ENCODE results near the gene CEPT1.

Gene CEPT1

GRCh38 chr1:111221276-111221632 is 81.2 kb downstream of the CEPT1 start:
- ATAC-seq (ENCODE audit: insufficient read depth, low read depth) (no peak), DNase-seq (no peak)
- H3K27ac ChIP-seq (ENCODE audit: low read length) = peak overlapping the region; percentile 97
- H3K4me3 ChIP-seq (ENCODE audit: low read depth in 1 of 2, low read length in 2 of 2) = peak overlapping the region in 1 of 2 experiments; percentile 47; a peak in 2 of 4 replicates
- no peaks in the 10 kb centered on the region for H4K20me1 ChIP-seq (ENCODE audit: insufficient read depth, low read length)
- no peaks in the 10 kb centered on the region for H3K36me3 ChIP-seq (ENCODE audit: insufficient read depth, low read length)
- no peak overlapping the region for H2AFZ ChIP-seq (ENCODE audit: low read depth, low read length)
- H3K4me2 ChIP-seq (ENCODE audit: insufficient read depth, low read length) = peak overlapping the region; percentile 61
- H3K9ac ChIP-seq (ENCODE audit: low read depth, low read length) = peak overlapping the region; percentile 67
- H3K79me2 ChIP-seq (ENCODE audit: insufficient read depth, low read length) = peaks cover 56% of the 10 kb centered on the region
- H3K4me1 ChIP-seq (ENCODE audit: insufficient read depth, low read length) = peaks cover 99% of the 10 kb centered on the region
- H3K27me3 ChIP-seq (ENCODE audit: insufficient read depth, low read length, poor library complexity) = no peaks in the 10 kb centered on the region
- no peak for TF ChIP-seq CTCF (IDR thresholded peaks at IDR 0.05; ENCODE audit: borderline replicate concordance, extremely low read depth, low read length, poor library complexity, severe bottlenecking)
- TF ChIP-seq EZH2 (IDR thresholded peaks at IDR 0.05; ENCODE audit: borderline replicate concordance, low read depth, low read length, severe bottlenecking) = no peak
- H3K9me3 ChIP-seq (ENCODE audit: insufficient read depth, low read length, severe bottlenecking) = no peaks in the 10 kb centered on the region

GRCh38 chr1:111221633-111222291 is 81.7 kb downstream of the CEPT1 start:
- no peaks in the 10 kb centered on the region for H3K36me3 ChIP-seq (ENCODE audit: insufficient read depth, low read length)
- H4K20me1 ChIP-seq (ENCODE audit: insufficient read depth, low read length) = no peaks in the 10 kb centered on the region
- H2AFZ ChIP-seq (ENCODE audit: low read depth, low read length) = no peak overlapping the region
- peaks cover 99% of the 10 kb centered on the region for H3K4me1 ChIP-seq (ENCODE audit: insufficient read depth, low read length)
- no peaks in the 10 kb centered on the region for H3K27me3 ChIP-seq (ENCODE audit: insufficient read depth, low read length, poor library complexity)
- ATAC-seq (ENCODE audit: insufficient read depth, low read depth) = peak; percentile 75
- peak overlapping the region in 1 of 2 experiments; percentile 47; a peak in 2 of 4 replicates for H3K4me3 ChIP-seq (ENCODE audit: low read depth in 1 of 2, low read length in 2 of 2)
- no peaks in the 10 kb centered on the region for H3K9me3 ChIP-seq (ENCODE audit: insufficient read depth, low read length, severe bottlenecking)
- TF ChIP-seq EZH2 (IDR thresholded peaks at IDR 0.05; ENCODE audit: borderline replicate concordance, low read depth, low read length, severe bottlenecking) (no peak), CTCF (IDR thresholded peaks at IDR 0.05; ENCODE audit: borderline replicate concordance, extremely low read depth, low read length, poor library complexity, severe bottlenecking) (peak; percentile 44)
- peak; percentile 95 for DNase-seq
- peak overlapping the region; percentile 97 for H3K27ac ChIP-seq (ENCODE audit: low read length)
- H3K79me2 ChIP-seq (ENCODE audit: insufficient read depth, low read length) = peaks cover 56% of the 10 kb centered on the region
- peak overlapping the region; percentile 61 for H3K4me2 ChIP-seq (ENCODE audit: insufficient read depth, low read length)
- H3K9ac ChIP-seq (ENCODE audit: low read depth, low read length) = peak overlapping the region; percentile 67

GRCh38 chr1:111222308-111223125 is 82.5 kb downstream of the CEPT1 start:
- peak; percentile 82 for DNase-seq
- H4K20me1 ChIP-seq (ENCODE audit: insufficient read depth, low read length) = no peaks in the 10 kb centered on the region
- no peak overlapping the region for H2AFZ ChIP-seq (ENCODE audit: low read depth, low read length)
- TF ChIP-seq EZH2 (IDR thresholded peaks at IDR 0.05; ENCODE audit: borderline replicate concordance, low read depth, low read length, severe bottlenecking) (no peak), CTCF (IDR thresholded peaks at IDR 0.05; ENCODE audit: borderline replicate concordance, extremely low read depth, low read length, poor library complexity, severe bottlenecking) (peak; percentile 98)
- peaks cover 99% of the 10 kb centered on the region for H3K4me1 ChIP-seq (ENCODE audit: insufficient read depth, low read length)
- peak overlapping the region; percentile 97 for H3K27ac ChIP-seq (ENCODE audit: low read length)
- peak overlapping the region in 1 of 2 experiments; percentile 47; a peak in 2 of 4 replicates for H3K4me3 ChIP-seq (ENCODE audit: low read depth in 1 of 2, low read length in 2 of 2)
- peaks cover 54% of the 10 kb centered on the region for H3K79me2 ChIP-seq (ENCODE audit: insufficient read depth, low read length)
- no peaks in the 10 kb centered on the region for H3K27me3 ChIP-seq (ENCODE audit: insufficient read depth, low read length, poor library complexity)
- peak; percentile 26 for ATAC-seq (ENCODE audit: insufficient read depth, low read depth)
- no peaks in the 10 kb centered on the region for H3K9me3 ChIP-seq (ENCODE audit: insufficient read depth, low read length, severe bottlenecking)
- peak overlapping the region; percentile 61 for H3K4me2 ChIP-seq (ENCODE audit: insufficient read depth, low read length)
- peak overlapping the region; percentile 67 for H3K9ac ChIP-seq (ENCODE audit: low read depth, low read length)
- H3K36me3 ChIP-seq (ENCODE audit: insufficient read depth, low read length) = no peaks in the 10 kb centered on the region
